ENCODE results near the gene DBNL.

The DBNL gene

DNA sequence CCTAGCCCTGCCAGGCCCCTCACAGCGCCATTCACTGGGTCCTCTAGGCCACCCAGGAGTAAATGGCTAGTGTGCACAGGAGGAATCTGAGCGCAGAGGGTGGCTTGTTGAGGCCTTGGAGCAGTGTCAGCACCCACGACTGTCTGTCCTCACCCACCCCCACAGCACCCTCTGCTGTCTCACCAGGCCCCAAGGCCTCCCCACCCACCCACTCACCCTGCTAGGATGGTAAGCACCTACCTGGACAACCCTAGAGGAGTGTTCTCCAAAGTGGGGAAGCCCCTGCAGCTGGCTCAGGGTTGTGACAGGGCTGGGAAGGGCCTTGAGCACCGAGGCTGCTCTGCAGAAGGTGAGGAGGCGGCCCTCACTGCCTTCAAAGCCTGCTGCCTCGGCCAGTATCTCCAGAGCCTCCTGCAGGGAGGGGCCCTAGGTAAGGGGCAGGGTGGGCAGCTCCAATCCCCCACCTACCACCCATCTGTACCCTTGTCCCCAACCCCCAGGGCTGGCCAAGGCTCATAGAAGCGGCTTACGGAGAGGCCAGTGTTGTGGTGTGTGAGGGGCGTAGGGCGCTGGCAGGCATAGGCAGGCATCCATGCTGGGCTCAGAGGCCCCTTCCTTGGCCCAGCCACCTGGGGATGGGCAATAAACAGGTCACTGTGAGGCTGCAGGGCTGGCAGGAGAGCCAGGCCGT lies 35.0 kb downstream of the DBNL start:
- DNase-seq, result no peak

GRCh38 chr7:44080118-44080517 lies 35.6 kb downstream of the DBNL start:
- DNase-seq, result no peak

DNA sequence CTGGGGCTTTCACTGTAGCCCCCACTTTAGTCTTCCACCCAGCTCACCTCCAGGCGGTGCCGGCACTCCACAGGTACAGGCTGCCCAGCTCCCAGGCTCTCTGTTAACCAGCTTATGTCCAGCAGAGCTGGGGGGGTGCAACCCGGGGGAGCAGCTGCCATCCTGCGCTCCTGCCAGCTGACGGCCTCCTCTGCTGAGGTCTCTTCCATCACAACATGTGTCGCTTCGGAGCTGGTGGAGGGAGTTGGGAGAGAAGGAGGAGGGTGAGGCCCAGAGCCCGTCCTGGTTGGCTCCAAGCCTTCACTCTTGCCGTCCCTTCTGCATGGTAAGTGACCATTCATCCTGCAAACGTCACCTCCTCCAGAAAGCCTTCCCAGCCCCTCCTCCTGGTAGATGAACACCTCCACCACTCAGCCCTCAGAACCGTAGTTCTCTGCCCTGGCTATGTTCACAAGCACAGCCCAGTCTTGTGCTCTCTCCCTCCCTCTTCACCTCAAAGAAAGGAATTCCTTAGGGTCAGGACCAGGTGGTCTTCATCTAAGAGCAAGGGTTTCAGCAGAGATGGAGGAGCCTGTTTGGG lies 36.3 kb downstream of the DBNL start:
- DNase-seq, result peak; percentile 21

- DNase-seq, result no peak
Observed at GRCh38 chr7:44081266-44081748, 36.8 kb downstream of the DBNL start.

- peak; percentile 84 for DNase-seq
Observed at GRCh38 chr7:44082541-44083207, 38.2 kb downstream of the DBNL start.

- DNase-seq, result no peak
Observed at GRCh38 chr7:44083796-44084195, 39.3 kb downstream of the DBNL start.

- no peak for DNase-seq
Observed at GRCh38 chr7:44084701-44085100, 40.2 kb downstream of the DBNL start.

GRCh38 chr7:44085546-44085945 lies 41.0 kb downstream of the DBNL start:
- DNase-seq, result no peak

DNA sequence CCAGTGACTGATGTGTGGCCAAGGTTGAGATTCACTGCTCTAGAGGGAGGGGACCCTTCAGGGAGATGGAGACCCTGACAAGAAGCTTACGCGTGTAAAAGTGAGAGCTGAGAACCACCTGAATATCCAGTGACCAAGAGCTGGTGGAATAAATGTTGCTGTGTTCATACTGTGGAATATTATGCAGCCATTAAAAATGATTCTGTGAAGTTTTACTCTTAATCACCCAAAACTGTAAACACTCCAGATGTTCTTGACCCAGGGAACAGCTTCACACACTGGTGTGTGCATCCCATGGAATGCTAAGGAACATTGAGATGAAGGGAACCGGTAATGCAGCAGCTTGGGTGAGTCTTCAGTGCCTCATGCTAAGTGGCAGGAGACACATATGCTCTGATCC lies 42.1 kb downstream of the DBNL start:
- no peak for DNase-seq

DNA sequence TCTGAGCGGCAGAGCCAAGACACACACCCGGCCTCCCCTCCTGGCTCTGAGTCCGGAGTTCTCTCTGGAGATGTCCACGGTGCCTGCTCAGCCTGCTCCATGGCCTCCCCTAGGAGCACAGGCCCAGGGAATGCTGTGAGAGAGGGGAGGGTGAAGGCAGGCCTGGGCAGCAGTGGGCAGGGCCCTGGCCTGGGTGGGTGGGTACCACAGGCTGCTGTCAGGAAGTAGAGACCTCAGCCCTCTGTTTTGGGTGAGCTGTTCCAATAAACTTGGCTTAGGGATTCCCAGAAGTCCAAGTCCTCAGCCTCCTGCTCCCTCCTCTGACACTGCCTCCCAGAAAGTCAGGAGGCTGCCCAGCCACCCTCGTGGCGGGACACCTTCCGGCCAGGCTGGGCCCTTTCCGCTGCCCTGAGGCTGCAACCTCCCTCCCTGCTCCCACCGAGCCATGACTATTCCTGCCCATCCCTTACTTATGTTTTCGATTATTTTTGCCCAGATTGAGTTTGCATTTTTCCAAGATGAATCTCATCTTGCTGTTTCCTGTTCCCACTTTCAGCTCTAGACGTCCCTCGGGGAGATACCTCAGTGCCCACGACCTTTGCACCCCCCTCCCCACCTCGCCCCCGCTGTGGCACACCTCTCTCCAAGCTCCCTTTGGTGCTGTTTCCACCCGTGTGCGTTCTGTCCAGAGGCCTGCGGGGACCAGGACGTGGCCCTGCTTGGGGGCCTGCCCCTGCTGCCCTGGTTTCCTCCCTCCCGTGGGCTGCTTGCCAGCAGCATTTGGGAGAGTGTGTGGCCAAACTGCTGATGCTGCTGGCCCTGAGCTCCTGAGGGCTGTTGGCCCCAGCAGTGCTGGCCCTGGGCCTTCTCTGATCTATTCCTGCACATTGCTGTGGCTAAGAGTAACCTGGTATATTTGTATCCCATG lies 43.7 kb downstream of the DBNL start:
- DNase-seq, result no peak

DNA sequence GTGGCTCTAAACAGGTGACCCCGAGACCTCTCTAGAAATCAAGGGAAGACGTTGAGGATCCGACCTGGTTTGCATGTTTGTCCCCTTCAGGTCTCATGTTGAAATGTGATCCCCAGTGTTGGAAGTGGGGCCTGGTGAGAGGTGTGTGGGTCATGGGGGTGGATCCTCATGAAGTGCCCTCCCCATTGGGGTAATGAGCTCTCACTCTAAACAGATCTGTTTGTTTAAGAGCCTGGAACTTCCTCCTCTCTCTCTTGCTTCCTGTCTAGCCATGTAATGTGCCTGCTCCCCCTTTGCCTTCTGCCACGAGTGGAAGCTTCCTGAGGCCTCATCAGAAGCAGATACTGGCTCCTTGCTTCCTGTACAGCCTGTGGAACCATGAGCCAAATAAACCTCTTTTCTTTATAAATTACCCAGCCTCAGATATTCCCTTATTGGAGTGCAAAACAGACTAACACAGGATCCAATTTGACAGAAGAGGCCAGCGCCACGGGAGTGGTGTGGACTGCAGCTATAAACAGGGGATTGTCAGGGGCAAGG lies 48.7 kb downstream of the DBNL start:
- DNase-seq, result no peak

- no peak for DNase-seq
Observed at GRCh38 chr7:44094365-44094764, 49.9 kb downstream of the DBNL start.

DNA sequence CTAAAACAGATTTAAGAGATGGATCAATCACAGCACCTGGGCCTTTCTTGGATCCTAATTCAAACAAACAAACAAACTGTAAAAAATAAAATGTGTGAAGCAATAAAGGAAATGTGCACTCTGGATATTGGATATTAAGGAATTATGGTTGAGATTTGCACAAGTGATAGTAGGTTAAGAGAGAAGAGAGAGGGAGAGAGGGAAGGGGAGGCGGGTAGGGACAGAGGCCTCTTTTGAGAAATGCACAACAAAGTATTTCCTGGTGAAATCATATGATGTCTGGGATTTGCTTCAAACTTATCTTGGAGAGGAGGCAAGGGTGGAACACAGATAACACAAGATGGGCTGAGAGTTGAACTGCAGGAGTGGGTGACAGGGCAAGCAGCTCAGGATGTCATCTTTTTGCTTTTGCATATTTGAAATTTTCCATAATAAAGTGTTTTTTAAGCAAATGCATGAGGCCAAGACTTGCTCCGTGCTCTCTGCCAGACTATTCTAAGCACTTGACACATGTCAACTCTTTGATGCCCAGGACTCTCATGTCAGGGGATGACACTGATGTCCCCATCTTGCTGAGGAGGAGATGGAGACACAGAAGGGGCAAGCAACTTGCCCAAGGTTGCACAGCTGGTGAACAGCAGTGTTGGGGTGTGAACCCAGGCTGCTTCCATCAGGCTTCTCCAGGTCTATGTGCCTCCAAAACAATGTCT lies 50.5 kb downstream of the DBNL start:
- no peak for DNase-seq

DNA sequence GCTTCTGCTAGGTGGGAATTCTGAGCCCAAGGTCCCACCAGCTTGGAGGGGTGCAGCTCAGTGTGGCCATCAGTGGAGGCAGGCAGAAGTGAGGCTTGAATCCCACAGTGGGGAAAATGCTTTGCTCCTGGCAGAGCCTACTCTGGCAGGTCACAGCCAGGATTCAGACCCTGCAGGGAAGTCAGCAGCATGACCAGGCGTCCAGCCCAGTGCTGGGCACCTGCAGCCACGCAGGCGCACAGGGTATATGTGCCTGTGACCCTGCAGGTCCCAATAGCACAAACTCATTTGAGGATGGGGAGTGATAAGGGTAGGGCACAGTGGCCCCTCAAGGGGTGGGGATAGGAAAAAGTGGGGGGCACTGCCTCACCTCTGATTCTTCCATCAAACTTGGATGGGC lies 51.3 kb downstream of the DBNL start:
- no peak for DNase-seq

- no peak for DNase-seq
Observed at GRCh38 chr7:44096326-44096881, 51.9 kb downstream of the DBNL start.

- no peak for DNase-seq
Observed at GRCh38 chr7:44097064-44097932, 52.8 kb downstream of the DBNL start.

- DNase-seq, result no peak
Observed at GRCh38 chr7:44098092-44099068, 53.9 kb downstream of the DBNL start.

DNA sequence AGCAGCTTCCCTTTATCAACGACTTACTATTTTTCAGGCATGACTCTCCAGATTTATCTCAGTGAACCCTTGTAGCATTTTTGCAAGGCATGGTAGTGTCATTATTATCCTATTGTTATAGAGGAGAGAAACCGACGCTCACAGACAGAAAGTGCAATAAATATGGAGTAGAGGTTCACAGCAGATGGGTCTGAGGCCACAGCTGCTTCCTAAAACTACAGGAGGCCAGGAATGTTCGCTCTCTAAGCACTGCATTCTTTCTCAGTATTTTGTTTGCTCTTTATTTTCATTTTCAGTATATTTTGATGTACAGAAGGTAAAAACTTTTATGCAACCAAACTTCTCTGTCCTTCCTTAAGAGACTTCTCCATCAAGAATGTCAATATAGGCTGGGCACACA lies 55.2 kb downstream of the DBNL start:
- DNase-seq, result no peak

GRCh38 chr7:44100458-44101302 lies 56.2 kb downstream of the DBNL start:
- DNase-seq, result no peak
